HG03342 (cell line): ENCODE data around the gene SSH2.
"Not testable (repeated sequence)": the region's sequence is repeated elsewhere in the genome, so short reads cannot be mapped to it uniquely, and the experiment has no call there.

Experiments
- ATAC-seq: cut with Tn5 transposase; IDR thresholded peaks from one replicate; pipeline ENCODE4 v1.9.1; 2021; ENCODE audit warnings: mild to moderate bottlenecking, moderate library complexity; ENCODE audit not compliant: unreplicated experiment

SSH2 gene

DNA sequence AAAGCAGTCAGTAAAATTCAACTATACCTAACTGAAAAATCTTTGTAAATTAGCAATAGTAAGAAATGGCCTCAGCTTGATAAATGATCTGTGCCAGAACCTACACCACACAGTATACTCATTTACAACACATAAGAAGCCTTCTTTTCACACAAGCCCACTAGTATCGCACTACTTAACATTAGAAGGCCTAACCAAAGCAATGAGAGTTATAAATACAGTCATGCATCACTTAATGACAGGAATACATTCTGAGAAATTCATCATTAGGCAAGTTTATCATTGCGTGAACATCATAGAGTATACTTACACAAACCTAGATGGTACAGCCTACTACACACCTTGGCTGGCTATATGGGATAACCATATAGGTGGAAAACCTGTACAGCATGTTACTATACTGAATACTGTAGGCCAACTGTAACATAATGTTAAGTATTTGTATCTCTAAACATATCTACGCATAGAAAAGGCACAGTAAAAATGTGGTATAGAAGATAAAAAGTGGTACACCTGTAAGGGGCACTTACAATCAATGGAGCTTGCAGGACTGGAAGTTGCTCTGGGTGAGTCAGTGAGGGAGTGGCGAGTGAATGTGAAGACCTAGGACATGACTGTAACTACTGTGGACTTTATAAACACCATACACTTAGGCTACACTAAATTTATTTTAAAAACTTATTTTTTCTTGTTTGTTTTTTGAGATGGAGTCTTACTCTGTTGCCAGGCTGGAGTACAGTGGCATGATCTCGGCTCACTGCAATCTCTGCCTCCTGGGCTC lies 180.8 kb downstream of the SSH2 start:
- no peak for ATAC-seq

GRCh38 chr17:29748400-29748799 lies 181.6 kb downstream of the SSH2 start:
- ATAC-seq = no peak

GRCh38 chr17:29747660-29748059 lies 182.4 kb downstream of the SSH2 start:
- ATAC-seq = no peak

DNA sequence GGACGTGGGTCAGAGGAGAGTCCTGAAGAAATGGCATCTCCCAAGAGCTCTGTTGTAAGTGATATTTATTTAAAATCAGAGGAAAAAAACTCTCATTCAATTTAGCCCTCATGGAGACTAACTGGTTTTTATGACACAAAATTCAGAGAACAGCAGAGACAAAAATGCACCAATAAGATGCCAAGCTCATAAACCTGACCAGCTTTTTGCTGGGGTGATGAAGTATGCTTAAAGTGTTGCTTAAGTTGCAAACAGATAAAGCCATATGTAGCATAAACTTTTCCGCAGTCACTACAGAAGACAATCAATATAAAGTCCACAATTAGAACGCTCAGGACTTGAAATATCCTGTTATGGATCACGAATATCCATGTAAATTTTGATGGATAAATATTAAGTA lies 183.4 kb downstream of the SSH2 start:
- ATAC-seq = no peak

DNA sequence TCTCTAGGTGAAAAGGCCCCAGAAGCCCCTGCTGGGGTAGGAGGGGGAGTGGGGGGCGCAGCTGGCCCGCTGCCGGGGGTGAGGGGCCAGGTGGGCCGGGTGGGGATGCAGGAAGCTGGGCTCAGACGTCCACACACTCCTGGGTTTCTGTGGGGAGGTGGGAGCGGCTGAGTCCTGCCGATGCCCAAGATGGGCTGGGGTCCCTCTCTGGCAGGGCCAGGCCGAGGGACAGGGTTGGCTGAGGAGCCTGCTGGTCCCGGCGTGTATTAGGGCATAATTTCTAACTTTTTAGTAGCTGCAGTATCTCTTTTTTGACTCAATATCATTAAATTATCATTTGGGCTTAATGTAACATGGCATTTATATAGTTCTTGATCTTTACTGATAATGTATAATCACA lies 185.9 kb downstream of the SSH2 start:
- no peak for ATAC-seq

- ATAC-seq = no peak
Observed at GRCh38 chr17:29742210-29742513, 187.9 kb downstream of the SSH2 start.

- no peak for ATAC-seq
Observed at GRCh38 chr17:29740017-29740416, 190.0 kb downstream of the SSH2 start.

DNA sequence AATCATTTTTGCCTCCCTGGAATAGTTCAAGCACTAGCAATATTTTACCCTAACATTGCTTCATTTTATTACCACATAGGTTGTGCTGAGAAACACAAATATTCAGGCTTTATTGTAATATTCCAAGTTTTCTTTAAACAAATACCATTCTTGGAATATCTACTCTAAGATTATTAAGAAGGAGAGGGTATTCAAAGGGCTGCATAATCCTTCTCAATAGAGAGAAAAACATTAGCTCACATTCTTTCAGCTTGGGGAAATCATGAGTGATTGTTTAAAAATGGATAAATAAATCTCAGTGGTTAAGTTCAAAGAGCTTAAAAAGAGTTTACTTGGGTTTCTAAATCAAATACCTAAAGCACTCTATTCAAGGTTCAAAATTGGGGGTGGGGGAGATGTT lies 195.4 kb downstream of the SSH2 start:
- ATAC-seq = no peak

DNA sequence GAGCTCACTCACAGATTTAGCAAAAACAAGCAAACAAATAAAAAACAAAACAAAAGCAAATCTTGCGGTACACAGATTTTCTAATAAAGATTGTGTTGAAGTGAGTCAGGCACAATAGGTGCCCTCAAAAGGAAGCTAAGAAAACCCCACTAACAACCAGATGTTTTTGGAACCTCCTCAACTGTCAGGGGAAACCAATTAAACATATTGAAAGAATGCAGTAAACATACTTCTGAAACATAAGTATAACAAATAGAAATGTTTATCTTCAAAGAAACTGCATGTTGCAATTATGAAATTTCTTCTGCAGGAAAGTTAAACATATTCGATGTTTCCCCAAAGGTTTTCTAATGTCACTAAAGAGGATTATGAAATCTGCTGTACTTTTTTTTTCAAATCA lies 196.9 kb downstream of the SSH2 start:
- no peak for ATAC-seq

DNA sequence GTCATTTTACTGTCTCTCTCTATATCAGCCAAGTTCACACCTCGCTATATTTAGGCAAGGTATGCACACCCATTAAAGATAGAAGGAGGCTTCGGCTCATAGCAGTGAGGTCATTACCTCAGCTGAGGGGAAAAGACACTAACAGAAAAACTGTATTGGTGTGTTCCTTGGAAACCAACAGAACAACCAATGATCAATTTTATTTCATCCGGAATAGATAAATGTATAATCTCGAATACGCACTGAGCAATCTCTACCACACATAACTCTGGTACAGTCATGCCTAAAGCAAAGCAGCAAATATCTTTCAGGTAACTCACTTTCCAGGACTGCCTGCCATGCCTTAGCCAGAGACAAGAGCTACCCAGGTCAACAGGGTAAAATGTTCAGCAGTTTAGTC lies 197.4 kb downstream of the SSH2 start:
- ATAC-seq = no peak

GRCh38 chr17:29732209-29732608 lies 197.8 kb downstream of the SSH2 start:
- no peak for ATAC-seq

DNA sequence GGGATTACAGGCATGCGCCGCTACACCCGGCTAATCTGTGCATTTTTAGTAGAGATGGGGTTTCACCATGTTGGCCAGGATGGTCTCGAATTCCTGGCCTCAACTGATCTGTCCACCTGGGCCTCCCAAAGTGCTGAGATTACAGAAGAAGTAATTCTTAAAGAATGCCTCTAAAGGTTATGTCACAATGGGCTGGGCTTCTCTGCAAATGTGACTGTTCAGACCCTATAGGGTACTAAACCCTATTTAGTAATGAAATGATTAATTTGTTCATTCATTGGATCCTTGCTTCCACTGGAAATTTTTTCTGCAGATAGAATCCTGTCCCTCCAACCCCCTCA lies 198.5 kb downstream of the SSH2 start:
- ATAC-seq = no peak

GRCh38 chr17:29728490-29728889 lies 201.5 kb downstream of the SSH2 start:
- no peak for ATAC-seq

DNA sequence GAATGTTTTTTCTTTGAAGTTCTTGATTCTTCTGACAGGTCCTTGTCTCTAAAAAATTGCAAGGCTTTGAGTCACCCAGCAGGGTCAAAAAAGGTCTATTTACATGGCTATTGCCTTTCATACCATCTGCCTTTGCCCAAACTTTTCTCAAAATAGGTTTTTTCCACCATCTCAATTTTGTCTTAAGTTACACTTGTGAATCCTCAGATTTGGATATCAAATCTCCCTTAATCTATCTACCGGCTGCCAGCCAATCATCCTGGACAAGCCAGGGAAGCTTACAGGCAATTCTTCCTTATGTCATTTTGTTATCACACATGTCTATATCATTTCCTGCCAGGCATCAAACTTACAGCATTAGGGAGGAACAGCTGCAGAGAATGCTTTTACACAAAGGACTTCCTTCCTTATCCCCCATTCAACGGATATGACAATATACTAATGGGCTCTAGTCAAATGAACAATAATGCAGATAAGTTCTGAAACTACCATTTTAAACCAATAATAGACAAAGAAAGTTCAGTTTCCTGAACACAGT lies 203.2 kb downstream of the SSH2 start:
- no peak for ATAC-seq

GRCh38 chr17:29725408-29725807 lies 204.6 kb downstream of the SSH2 start:
- ATAC-seq = not testable (repeated sequence)

GRCh38 chr17:29723278-29724047 lies 206.6 kb downstream of the SSH2 start:
- ATAC-seq = no peak

GRCh38 chr17:29722411-29723198 lies 207.4 kb downstream of the SSH2 start:
- ATAC-seq = peak; percentile 61

- no peak for ATAC-seq
Observed at GRCh38 chr17:29720551-29720950, 209.5 kb downstream of the SSH2 start.

DNA sequence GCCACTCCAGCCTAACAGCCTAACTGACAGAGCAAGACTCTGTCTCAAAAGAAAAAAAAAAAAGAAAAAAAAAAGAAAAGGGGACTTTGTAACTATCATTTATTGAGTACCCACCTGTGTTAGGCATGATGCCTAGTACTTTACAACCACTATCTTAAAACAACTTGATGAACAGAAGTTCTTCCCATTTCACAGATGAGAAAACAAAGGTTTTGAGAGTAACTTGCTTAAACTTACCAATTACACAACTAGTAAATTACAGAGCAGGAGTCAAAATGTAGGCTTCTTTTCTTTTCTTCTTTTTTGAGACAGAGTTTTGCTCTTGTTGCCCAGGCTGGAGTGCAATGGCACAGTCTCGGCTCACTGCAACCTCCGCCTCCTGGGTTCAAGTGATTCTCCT lies 210.6 kb downstream of the SSH2 start:
- ATAC-seq = no peak

DNA sequence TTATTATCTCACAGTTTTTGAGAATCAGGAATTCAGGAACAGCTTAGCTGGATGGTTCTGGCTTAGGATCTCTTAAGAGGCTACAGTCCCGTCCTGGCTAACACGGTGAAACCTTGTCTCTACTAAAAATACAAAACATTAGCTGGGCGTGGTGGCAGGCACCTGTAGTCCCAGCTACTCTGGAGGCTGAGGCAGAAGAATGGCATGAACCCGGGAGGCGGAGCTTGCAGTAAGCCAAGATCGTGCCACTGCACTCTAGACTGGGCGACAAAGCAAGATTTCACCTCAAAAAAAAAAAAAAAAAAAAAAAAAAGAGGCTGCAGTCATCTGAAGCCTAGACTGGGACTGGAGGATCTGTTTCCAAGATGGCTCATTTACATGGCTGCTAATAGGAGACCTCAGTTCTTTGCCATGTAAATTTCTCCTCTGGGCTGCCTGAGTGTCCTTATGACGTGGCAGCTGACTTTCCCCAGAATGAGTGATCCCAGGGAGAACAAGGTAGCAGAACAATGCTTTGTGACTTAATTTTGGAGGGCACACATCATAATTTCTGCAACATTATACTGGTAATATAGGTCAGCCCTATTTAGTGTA lies 211.5 kb downstream of the SSH2 start:
- no peak for ATAC-seq

- no peak for ATAC-seq
Observed at GRCh38 chr17:29717817-29718216, 212.2 kb downstream of the SSH2 start.
